Stimulated activated CD4-positive, alpha-beta T cell treated with anti-CD3 and anti-CD28 coated beads, Interleukin-1b, Interleukin-23, amount 100 ng/mL, for 4 hours (primary cell): ENCODE results near the gene ICAM1.

Experiments
- DNase-seq, 2 donors: peaks; one replicate each; pipeline ENCODE4 v3.0.0-alpha.2; 2020; ENCODE audit warnings: low read depth in 2 of 2

ICAM1 gene

DNA sequence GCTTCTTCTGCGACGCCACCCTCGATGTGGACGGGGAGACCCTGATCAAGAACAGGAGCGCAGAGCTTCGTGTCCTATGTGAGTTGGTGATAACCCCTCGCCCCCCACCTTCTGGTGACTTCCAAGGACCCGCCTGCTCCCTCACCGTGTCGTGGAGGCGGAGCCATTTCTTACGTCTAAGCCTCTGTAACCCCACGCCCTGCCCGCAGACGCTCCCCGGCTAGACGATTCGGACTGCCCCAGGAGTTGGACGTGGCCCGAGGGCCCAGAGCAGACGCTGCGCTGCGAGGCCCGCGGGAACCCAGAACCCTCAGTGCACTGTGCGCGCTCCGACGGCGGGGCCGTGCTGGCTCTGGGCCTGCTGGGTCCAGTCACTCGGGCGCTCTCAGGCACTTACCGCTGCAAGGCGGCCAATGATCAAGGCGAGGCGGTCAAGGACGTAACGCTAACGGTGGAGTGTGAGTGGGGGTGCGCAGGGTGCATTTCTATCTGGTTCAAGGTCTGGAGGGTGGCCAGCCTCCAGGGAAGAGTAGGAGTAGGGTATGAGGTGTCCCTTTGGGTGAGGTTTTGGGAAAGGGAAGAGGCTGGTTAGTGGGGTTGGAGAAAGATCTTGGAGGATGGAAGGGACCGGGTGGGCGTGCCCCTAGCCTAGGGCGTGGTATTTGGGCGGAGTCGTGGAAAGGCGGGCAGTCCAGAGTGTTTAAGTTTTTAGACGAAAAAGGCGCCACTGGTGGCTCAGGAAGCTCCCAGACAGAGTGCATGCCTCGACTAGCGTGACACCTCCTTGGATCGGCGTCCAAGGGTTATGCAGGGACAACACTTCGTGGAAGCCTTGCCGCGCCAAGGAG, 22.1 kb downstream of the ICAM1 start:
- no peak for DNase-seq

GRCh38 chr19:10293637-10294367, 22.9 kb downstream of the ICAM1 start:
- no peak for DNase-seq

GRCh38 chr19:10294368-10294697, 23.4 kb downstream of the ICAM1 start:
- no peak for DNase-seq

DNA sequence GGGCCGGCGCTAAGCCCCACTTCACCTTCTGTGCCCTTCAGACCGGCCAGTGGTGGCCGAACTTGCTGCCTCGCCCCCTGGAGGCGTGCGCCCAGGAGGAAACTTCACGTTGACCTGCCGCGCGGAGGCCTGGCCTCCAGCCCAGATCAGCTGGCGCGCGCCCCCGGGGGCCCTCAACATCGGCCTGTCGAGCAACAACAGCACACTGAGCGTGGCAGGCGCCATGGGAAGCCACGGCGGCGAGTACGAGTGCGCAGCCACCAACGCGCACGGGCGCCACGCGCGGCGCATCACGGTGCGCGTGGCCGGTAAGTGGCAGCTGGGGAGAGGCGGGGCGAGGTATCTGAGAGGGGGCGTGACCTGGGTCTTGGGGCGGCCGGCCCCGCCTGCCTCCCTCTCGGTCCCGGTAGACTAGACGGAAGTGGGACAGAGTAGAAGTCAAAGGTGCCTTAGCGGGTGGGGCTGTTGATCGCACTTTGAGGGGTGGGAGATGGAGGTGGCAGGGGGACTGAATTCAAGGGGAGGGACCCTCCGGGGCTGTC, 24.5 kb downstream of the ICAM1 start:
- peak in 1 of 2 donors; percentile 33 for DNase-seq

GRCh38 chr19:10295847-10296591, 25.1 kb downstream of the ICAM1 start:
- DNase-seq = no peak

- no peak for DNase-seq
Measured at GRCh38 chr19:10299545-10300458, 28.9 kb downstream of the ICAM1 start.

- no peak for DNase-seq
Measured at GRCh38 chr19:10305139-10305806, 34.4 kb downstream of the ICAM1 start.

DNA sequence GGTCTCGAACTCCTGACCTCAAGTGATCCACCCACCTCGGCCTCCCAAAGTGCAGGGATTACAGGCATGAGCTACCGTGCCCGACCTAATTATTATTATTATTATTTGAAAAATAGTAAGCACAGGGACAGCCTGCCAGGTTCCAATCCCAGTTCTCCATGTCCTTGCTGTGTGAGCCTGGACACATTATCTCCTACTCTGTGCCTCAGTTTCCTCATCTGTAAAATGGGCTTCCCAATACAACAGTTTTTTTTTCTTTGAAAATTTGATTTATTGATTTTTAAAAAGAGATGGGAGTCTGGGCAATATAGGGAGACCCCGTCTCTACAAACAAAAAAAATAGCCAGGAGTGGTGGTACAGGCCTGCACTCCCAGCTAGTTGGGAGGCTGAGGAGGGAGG, 35.4 kb downstream of the ICAM1 start:
- DNase-seq = no peak

GRCh38 chr19:10309423-10309822, 38.5 kb downstream of the ICAM1 start, which contains the start of gene ZGLP1:
Gene ZGLP1, minus strand, starts transcription at chr19:10309815.
- no peak for DNase-seq

- peak; percentile 94 to 95 for DNase-seq
Measured at GRCh38 chr19:10315335-10316214, 44.7 kb downstream of the ICAM1 start, which contains the start of gene FDX2. Gene FDX2, minus strand, starts transcription at chr19:10316015. Its CDS starts 19 bp downstream, at chr19:10315996.

DNA sequence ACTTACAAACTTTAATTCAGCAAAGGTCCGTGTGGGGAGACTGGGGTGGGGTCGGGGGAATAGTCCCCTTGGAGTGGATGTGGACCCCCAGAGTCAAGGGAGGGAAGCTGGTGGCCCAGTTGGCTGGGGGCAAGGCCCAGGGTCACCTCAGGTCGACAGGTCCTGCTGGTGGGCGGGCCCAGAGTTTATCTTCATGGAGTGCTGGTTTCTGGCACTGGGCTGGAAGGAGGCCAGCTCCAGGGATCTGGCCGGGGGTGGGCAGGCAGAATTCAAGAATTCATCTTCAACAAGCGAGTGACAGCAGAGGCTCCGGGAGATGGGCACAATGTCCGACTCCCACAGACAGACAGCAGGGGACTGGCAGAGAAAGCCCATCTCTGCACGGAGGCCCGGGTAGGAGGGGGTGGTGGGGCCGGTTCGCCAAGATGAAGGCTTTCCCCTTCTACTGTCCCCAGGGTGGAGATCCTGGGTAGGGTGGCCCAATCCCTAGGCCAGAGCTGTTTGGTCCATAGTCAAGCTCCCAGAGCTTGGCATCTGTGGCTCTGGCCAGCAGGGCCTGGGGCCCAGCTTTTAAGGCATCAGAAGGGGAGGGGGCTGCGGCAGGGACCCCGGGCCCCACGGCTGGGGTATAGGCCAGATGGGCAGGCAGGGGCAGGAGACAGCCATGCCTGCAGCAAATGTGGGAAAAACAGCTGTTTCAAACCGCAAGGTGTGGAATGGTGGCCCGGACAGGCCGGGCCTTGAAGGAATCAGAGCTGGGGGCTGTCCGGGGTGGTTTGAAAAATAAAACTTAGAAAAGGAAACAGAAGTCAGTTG, 45.5 kb downstream of the ICAM1 start:
- DNase-seq = no peak

DNA sequence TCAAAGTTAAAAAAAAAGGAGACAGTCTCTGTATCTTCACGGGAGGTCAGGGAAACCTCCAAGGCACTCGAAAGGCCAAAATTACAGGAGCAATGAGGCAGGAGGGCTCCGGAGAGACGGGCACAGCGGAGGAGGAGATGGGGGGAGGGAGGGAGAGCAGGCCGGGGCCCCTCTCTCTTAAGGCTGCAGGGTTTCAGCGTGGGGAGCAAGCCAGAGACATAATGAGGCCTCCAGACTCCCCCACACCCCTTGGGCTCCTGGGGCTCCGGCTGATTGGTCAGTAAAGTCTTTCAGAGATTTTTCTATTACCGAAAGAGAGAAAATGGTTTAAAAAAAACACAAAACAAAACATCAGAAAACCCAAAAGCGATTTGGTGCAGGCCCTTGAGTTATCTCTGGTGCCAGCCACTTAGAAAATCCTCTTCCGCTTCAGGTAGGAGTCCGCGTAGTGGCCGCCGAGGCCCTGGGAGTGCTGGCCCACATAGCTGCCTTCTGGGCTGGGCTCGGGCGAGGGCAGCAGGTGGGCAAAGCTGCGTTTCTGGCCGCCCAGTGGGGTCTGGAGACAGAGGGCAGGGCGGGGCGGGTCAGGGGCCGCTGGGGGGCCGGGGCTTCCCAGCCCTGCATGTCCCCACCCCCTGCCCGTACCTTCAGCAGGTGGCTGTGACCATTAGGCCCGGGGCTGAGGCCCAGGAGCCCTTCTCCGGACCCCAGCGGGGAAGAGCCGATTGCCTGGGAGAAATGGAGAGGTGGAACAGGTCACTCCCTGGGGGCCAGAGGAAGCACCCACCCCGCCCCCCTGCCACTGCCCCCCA, 46.3 kb downstream of the ICAM1 start:
- no peak for DNase-seq

DNA sequence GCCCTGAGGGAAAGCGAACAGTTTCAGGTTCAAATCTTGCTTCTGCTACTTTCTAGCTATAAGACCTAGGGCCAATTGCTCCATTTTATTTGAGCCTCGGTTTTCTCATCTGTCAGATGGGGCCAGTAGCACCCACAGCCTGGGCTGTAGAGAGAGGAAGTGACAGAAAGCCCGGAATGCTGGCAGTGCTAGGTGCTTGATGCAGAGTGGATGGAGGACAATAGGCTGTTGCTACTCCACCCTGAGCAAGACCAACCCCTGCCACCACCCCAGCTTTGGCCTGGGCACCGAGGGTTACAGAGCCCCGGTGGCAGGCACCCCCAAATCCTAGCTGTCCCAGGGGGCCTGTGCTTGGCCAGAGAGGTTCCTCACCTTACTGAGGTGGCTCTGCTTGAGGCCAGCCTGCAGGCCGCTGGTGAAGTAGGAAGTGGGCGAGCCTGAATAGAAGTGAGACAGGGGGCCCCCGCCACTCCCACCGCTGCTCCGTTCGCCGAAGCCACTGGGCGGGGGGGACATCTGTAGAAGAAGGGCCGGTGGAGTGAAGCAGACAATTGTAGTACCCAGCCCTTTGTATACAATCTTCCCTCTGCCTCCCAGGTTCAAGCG, 47.0 kb downstream of the ICAM1 start:
- DNase-seq = no peak

DNA sequence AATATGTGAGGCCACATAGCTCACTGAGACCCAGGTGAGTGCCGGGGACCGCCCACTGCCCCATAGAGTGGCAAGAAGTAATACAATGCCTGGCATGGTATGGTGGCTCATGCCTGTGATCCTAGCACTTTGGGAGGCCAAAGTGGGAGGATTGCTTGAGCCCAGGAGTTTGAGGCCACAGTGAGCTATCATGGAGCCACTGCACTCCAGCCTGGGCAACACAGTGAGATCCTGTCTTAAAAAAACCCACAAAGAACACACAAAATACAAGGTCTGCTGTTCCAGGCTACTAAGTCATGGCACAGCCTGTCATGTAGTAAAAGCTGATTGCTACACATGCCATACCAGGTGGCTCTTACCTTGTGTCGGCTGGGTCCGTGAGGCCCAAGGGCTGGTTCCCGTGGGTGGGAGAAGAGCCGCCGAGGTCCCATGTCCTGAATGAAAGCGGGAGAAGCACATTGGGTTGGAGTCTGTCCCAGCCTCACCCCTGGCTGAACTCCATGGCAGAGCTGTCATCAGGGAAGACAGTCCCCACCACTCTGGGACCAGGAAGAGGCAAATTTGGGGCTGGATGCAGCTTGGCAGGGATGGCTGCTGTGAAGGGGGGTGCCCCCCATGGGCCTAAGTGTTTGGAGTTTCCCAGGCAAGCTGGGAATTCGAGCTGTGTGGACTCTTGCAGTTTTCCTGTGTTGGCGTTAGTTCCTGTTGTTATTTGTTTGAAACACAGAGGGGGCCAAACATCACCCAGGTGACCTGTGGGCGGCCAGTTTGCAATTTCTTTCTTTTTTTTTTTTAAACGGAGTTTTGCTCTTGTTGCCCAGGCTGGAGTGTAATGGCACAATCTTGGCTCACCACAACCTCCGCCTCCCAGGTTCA, 48.1 kb downstream of the ICAM1 start:
- DNase-seq = no peak

- no peak for DNase-seq
Measured at GRCh38 chr19:10320602-10321416, 49.9 kb downstream of the ICAM1 start.
